ENCODE data around the gene NRTN. TPM values are rescaled to one million over a fixed set of nuclear protein-coding genes. Genes with fewer than 3 reads are reported as not detected.

NRTN gene
- total and polyA plus RNA-seq, 2 of the 13 experiments (the other 11 are each of a cell fraction or from before 2014, with no cell fraction given), result 4.1 to 5.3 TPM

DNA sequence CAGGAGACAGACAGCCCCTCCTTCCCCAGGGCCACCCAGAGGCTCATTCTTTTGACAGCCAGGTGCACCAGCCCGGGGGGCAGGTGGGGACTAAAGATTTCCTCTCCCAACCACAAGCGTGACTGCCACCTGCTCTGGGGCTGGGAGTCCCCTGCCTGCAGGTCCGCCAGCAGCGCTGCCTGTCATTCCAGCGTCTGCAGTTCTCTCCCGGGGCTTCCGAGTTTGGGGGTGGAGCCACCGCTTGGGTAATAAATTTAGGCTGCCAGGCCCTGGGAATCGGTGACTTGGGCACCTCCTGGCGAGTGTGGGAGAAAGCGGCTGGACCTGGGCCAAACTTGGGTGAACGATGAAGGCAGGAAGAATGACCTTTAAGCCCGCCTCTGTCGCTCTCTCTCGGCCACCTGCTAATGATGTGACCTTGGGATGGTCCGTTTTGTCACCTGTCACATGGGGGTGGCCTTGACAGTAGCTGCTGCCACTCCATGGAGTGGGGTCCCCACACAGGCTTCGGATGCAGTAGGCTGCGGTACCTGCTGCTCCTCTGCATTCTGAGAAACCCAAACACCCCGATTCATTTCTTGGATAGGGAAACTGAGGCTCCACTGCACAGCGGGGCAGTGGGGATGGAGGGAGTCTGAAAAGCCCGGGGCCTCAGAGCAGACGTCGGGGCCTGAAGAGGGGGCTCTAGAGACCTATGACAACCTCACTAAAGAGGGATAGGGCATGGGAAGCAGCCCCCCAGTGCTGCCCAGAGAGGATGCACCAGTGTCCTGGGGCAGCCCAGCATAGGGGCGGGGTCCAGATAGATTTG lies 21.9 kb downstream of the NRTN start:
- peaks cover 60% of the 10 kb centered on the region for H3K4me1 ChIP-seq (ENCODE audit: insufficient read depth, low read length)
- H3K27ac ChIP-seq (ENCODE audit: extremely low read length, insufficient read depth, low read length), result peak overlapping the region; percentile 89
- H3K4me2 ChIP-seq (ENCODE audit: low read depth, low read length), result peak overlapping the region; percentile 100
- ATAC-seq, result peak; percentile 35
- no peaks in the 10 kb centered on the region for H3K9me3 ChIP-seq (ENCODE audit: low read length)
- peaks cover 2% of the 10 kb centered on the region; the same call in 1 of the 2 replicates for H4K20me1 ChIP-seq (ENCODE audit: insufficient read depth, low read length)
- intact Hi-C loops (cut with micrococcal nuclease; ENCODE audit: unreplicated experiment), result loop anchor here (1.0 to 5.0 kb wide), 3 partner anchors 22 to 66 kb away; partner anchors contain the start of gene FUT5
- FAIRE-seq, result peak; percentile 83
- no peaks in the 10 kb centered on the region; a peak in 1 of 5 replicates for H3K27me3 ChIP-seq (ENCODE audit: control insufficient read depth in 1 of 2, insufficient read depth in 2 of 2, low read length in 2 of 2)
- H3K4me3 ChIP-seq (replicated peaks in 1 of 3; ENCODE audit: insufficient read depth in 1 of 3, low read depth in 2 of 3, low read length in 3 of 3), result peak overlapping the region in 2 of 3 experiments; percentile 46 to 90; a peak in 3 of 6 replicates
- ChIA-PET POLR2A (interaction anchor here (1.5 to 4.2 kb wide), 14 partner anchors 12 to 149 kb away, joined by 6 to 96 read pairs (median 18); partner anchors contain the start of genes CATSPERD, DUS3L, FUT5 and FUT6), CTCF (ENCODE audit: low intra/inter-chr PET ratio, low total read pairs) (interaction anchor here (2.5 kb wide), 1 partner anchor 22 kb away, joined by 19 read pairs; the partner anchor contains the start of gene NRTN)
- H2AFZ ChIP-seq (ENCODE audit: low read length), result no peak overlapping the region
- peaks cover 0 to 5% of the 10 kb centered on the region in 2 experiments; a peak in 1 of 5 replicates for H3K36me3 ChIP-seq (replicated peaks in 1 of 2; ENCODE audit: control insufficient read depth in 1 of 2, insufficient read depth in 2 of 2, low read length in 2 of 2)
- in situ Hi-C loops (cut with HindIII; ENCODE audit: extremely low pct_ligation_motif_present, low pct_unique_long_range_greater_than_20kb), result no loop called here
- peaks cover 12% of the 10 kb centered on the region for H3K79me2 ChIP-seq (ENCODE audit: insufficient read depth, low read length)
- peak overlapping the region; percentile 53 for H3K9ac ChIP-seq (ENCODE audit: insufficient read depth, low read depth, low read length)
- 11% methylated on average over 17 of the region's 24 CpGs for WGBS (ENCODE audit: low lambda C conversion rate)
- no TSS peak for BruUV-seq (replicated peaks)
- DNase-seq (ENCODE audit: low spot score), result peak; percentile 87
- TF ChIP-seq ZBTB34 (CRISPR knock-in tag; IDR thresholded peaks at IDR 0.05) (peak; percentile 89), ZNF746 (CRISPR knock-in tag; IDR thresholded peaks at IDR 0.05) (no peak), MATR3 (CRISPR knock-in tag; IDR thresholded peaks at IDR 0.05) (no peak), SAFB2 (CRISPR knock-in tag; IDR thresholded peaks at IDR 0.05; ENCODE audit: borderline replicate concordance, low read depth) (0 out of 2 replicates have a peak, but pooled peaks have one; percentile 22), ADNP (CRISPR knock-in tag; IDR thresholded peaks at IDR 0.05) (0 out of 2 replicates have a peak, but pooled peaks have one; percentile 15), ZZZ3 (CRISPR knock-in tag; IDR thresholded peaks at IDR 0.05; ENCODE audit: borderline replicate concordance) (no peak), ZNF749 (CRISPR knock-in tag; IDR thresholded peaks at IDR 0.05; ENCODE audit: borderline replicate concordance) (0 out of 2 replicates have a peak, but pooled peaks have one; percentile 67), ZNF530 (CRISPR knock-in tag; IDR thresholded peaks at IDR 0.05; ENCODE audit: low read depth) (no peak), ZNF543 (CRISPR knock-in tag; IDR thresholded peaks at IDR 0.05) (0 out of 2 replicates have a peak, but pooled peaks have one; percentile 43), SIN3A (IDR thresholded peaks at IDR 0.05; ENCODE audit: borderline replicate concordance, low read depth, low read length) (no peak), ZNF275 (CRISPR knock-in tag; IDR thresholded peaks at IDR 0.05; ENCODE audit: borderline replicate concordance) (no peak), ZNF326 (CRISPR knock-in tag; IDR thresholded peaks at IDR 0.05; ENCODE audit: borderline replicate concordance) (no peak), HOXA5 (CRISPR knock-in tag; IDR thresholded peaks at IDR 0.05) (peak; percentile 80)
- TF ChIP-seq, protein P1, sequence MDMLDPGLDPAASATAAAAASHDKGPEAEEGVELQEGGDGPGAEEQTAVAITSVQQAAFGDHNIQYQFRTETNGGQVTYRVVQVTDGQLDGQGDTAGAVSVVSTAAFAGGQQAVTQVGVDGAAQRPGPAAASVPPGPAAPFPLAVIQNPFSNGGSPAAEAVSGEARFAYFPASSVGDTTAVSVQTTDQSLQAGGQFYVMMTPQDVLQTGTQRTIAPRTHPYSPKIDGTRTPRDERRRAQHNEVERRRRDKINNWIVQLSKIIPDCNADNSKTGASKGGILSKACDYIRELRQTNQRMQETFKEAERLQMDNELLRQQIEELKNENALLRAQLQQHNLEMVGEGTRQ (IDR thresholded peaks at IDR 0.05; ENCODE audit: low read depth, low read length), result peak; percentile 39; the same call in 1 of the 2 replicates
- TF ChIP-seq, protein P1 (CRISPR knock-in tag; IDR thresholded peaks at IDR 0.05; ENCODE audit: borderline replicate concordance), result no peak
- TF ChIP-seq, protein P2, sequence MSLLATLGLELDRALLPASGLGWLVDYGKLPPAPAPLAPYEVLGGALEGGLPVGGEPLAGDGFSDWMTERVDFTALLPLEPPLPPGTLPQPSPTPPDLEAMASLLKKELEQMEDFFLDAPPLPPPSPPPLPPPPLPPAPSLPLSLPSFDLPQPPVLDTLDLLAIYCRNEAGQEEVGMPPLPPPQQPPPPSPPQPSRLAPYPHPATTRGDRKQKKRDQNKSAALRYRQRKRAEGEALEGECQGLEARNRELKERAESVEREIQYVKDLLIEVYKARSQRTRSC (CRISPR knock-in tag; IDR thresholded peaks at IDR 0.05; ENCODE audit: low read depth), result no peak
